NCI-H345 (cell line): ENCODE results near the gene TBC1D23.
"Not testable (repeated sequence)": the region's sequence is repeated elsewhere in the genome, so short reads cannot be mapped to it uniquely, and the experiment has no call there.

Source experiments
- DNase-seq: peaks from one replicate; lab custom pipeline; 2025; lab: John Stamatoyannopoulos, UW

Gene TBC1D23

DNA sequence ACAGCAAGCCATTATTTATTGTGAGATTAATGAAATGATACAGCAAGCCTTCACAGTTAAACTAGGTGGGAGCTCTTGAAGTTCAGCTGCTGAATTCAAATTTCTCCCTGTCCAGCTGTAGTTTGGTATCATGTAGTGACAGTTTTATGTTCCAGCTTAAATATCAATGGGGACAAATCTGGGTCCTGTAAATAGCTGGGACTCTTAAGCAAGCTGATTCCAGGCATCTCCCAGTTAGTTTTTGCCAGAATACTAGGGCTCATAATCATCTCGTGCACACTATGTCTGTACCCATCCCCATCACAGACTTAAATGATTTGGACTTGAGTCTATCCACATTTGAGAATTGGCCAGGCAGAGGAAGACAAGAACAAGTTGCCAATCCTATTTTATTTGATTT lies 45.9 kb downstream of the TBC1D23 start:
- DNase-seq = no peak

DNA sequence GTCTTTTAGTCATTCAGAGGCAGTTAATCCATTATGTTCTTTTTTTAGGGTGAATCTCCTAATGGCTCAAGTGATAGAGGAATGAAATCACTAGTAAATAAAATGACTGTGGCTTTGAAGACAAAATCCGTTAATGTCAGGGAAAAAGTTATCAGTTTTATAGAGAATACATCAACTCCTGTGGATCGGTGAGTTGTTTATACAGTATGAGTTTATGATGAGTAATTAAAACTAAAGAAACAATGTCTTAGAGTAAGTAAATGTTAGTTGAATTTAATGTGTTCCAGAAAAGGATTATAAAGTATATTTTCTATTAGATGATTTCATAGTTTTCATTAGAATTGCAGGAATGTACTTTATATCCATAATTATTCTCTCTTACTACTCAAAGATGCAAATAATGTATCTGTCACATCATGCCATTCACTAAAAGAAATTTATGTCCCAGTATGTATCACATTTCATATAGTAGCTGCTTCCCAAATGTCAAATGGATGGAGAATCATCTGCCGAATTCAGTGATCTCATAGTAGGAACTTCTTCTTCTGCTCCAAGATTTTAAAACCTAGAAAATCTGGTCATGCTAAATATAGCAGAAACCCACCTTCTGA lies 49.7 kb downstream of the TBC1D23 start:
- DNase-seq = no peak

GRCh38 chr3:100311011-100311410 lies 50.2 kb downstream of the TBC1D23 start:
- no peak for DNase-seq

GRCh38 chr3:100316641-100317069 lies 55.9 kb downstream of the TBC1D23 start:
- no peak for DNase-seq

DNA sequence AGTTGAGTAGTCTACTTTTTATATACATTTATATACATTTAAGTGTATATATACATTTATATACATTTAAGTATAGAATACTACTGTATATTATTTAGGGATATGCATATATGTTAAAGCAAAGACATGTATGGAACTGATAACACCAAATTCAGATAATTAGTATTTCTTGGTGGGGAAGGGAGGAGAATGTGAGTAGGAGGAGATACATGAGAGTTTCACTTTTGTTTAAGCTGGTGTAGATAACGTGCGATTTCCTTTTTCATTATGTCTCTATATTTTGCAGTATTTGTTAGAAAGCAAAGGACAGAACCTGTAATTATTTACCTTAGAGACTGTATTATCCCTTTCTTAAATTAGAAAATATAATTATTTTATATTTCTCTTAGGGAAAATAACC lies 57.1 kb downstream of the TBC1D23 start:
- no peak for DNase-seq

- no peak for DNase-seq
Observed at GRCh38 chr3:100319951-100320350, 59.2 kb downstream of the TBC1D23 start.

DNA sequence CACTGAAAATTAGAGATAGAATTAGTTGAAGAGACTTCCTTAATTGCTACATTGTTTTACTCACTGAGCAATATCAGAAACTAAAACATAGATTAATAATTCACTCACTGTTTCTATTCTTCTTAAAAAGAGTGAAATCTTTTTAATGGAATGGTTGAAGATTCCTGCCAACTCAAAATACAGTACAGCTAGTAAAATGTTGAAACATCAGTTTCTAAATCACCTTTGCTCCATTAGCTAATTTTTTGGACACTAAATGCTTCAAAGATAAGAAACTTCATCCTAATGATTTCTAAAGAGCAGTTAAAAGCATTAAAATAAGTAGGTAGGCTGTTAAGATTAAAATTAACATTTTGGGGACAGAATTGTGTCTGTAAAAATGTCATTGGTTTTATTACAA lies 63.3 kb downstream of the TBC1D23 start:
- DNase-seq = no peak

DNA sequence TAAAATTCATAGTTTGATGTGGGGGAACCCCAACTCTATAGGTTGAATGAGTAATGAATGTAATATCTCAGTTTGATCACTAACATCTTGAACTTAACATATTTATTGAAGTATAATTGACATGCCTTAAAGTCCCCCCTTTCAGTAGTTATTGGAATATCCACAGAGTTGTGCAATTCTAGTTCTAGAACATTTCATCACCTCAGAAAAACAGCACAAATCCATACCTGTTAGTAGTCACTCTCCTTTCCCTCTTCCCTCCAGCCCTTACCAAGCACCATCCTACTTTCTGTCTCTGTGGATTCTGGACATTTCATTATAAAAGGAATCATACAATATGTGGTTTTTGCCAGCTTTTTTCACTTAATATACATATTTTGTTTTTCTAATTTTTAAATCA lies 65.0 kb downstream of the TBC1D23 start:
- no peak for DNase-seq

GRCh38 chr3:100327377-100327776 lies 66.6 kb downstream of the TBC1D23 start:
- DNase-seq = not testable (repeated sequence)

- peak; percentile 7 for DNase-seq
Observed at GRCh38 chr3:100329800-100330489, 69.2 kb downstream of the TBC1D23 start.

GRCh38 chr3:100330651-100331050 lies 69.9 kb downstream of the TBC1D23 start:
- DNase-seq = no peak

DNA sequence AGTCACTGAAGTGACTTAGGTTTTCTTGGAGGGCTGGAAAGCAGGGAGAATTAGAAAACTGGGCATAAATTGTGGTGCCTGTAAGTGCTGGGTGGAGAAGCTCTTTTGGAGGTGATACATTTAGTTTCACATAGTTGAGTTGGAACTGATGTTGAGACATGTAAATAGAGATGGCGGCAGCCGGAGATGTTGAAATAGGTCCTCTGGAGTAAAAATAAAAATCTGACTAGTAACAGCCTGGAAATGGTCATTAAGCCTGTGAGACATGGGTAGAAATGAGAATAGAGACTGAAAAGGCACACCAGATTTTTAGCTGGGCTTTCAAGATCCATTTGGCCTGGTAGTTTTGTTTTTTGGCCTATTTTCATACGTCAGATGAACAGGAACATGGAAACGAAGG lies 70.9 kb downstream of the TBC1D23 start:
- no peak for DNase-seq

DNA sequence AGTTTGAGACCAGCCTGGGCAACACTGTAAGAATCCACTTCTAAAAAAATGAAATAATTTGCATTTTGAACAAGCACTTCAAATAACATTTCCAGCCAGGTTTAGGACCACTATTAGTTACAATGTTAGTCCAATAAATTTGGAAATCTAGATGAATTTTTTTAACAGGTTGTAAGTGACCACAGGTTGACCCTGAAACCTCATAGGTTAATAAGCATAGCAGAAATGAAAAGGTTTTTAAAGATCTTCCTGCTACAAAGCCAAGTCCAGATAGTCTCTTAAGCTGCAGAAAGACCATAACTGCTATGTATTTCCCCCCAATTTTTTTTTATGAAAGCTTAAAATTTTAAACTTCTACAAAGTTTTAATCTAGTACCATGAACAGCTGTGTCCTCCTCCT lies 72.3 kb downstream of the TBC1D23 start:
- no peak for DNase-seq

DNA sequence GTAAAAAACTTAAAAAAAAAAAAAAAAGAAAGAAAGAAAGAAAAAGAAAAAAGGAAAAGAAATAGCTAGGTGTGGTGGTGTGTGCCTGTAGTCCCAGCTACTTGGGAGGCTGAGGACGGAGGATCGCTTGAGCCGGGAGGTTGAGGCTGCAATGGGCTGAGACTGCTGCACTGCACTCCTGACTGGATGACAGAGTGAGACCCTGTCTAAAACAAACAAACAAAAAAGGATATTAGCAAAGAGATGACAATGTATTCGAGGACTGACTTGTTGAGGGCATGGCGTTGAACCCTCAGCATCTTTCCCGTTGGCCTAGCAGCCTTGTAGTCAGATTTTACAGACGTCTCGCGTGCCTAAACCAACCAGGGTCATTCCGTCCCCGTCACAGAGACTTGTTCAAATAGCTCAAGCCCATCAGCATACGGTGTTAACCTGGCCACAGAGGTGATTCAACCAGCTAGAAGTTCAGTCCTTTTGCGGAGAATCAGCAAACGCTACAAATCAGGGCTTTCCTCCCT lies 73.2 kb downstream of the TBC1D23 start:
- peak; percentile 35 for DNase-seq

DNA sequence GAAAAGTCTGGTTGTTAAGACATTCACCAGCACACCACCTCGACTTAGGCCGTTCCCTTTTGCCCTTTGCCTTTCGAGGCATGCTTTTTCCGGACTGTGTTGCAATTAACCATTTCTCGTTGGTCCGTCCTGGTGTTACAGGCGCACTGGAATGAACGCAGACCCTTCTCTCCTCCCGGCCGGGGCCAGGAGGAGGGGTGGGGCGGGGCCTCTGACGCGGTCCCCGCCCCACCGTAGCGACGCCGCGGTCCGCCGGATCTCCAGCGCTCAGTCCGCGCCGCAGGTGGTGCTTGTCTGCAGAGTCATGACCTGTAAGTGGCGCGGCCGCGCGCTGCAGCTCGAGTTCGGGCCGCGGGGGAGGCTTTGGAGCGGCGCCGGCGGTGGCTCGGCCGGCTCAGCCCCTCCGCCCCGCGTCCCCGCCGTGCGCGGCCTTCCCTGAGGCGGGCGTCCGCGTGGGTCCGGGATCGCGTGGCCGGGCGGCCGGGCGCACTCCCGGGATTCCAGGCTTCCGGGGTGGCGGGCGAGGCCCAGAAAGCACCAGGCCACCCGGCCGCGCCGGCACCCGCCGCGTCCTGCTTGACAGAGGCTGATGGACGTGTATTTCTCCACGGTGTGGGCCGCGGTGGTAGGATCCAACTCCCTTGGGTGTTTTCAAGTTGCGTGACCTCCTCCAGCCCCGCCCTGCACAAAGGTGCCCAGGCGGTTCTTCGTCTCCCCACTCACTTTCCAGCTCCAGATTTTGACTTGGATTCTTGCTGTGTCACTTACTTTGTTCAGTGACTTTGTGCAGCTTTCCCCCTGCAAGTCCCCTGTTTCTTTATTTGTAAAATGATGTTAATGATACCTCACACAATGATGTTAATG lies 73.9 kb downstream of the TBC1D23 start, which contains the start of gene NIT2:
TSS of gene NIT2 (plus strand) at position 270 of the 864 bp plus-strand sequence. CDS start at position 305, 35 bp downstream.
- DNase-seq = peak; percentile 70

DNA sequence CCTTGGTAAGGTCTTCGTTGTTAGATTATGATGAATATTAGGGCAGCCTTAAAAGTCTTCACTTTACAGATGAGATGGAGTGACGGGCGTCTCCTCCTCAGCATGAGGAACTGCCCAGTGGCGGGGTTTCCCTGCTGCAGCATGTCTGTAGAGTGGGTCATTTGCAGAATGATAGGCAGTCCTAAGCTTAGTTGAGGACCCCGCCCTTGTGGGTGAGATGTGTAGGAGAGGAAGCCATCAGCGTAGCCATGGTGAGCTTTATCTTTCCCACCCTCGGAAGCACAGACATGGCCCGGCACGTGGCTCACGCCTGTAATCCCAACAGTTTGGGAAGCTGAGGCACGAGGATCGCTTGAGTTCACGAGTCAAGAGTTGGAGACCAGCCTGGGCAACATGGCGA lies 74.6 kb downstream of the TBC1D23 start:
- DNase-seq = peak; percentile 15

DNA sequence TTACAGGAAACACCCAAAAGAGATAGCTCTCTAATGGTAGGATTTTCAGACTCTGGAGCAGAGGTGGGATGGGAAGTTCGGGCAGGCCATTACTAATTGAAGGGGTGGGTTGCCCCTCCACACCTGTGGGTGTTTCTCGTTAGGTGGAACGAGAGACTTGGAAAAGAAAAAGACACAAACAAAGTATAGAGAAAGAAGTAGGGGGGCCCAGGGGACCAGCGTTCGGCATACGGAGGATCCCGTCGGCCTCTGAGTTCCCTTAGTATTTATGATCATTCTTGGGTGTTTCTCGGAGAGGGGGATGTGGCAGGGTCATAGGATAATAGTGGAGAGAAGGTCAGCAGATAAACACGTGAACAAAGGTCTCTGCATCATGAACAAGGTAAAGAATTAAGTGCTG lies 75.4 kb downstream of the TBC1D23 start:
- DNase-seq = not testable (repeated sequence)

- DNase-seq = no peak
Observed at GRCh38 chr3:100338911-100339310, 78.1 kb downstream of the TBC1D23 start.

DNA sequence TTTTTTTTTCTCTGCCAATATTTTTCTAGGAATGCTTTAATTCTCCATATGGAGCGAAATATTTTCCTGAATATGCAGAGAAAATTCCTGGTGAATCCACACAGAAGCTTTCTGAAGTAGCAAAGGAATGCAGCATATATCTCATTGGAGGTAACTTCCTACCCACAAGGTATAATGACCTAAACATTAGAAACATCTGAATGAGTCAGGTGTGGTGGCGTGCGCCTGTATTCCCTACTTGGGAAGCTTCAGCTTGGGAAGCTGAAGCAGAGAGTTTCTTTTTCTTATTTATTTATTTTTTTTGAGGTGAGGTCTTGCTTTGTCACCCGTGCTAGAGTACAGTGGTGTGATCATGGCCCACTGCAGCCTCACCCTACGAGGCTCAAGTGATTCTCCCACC lies 79.0 kb downstream of the TBC1D23 start:
- DNase-seq = no peak

DNA sequence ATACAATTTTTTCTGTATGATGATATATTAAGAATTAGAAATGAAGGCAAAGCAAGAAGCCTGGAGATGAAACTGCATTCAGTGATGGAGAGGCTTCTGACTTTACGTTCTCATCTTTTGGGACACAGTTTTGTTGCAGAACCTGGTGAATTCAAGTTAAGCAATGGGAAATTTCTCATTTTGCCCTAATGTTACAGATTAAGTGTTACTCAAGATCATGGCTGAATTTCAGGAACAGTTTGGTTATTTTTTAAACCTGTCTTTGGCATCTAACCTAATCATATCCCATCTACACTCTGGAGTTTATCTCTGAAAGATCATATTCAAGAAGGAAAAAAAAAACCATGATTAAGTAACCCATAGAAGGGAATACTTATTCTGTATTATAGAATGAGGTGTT lies 79.7 kb downstream of the TBC1D23 start:
- no peak for DNase-seq

DNA sequence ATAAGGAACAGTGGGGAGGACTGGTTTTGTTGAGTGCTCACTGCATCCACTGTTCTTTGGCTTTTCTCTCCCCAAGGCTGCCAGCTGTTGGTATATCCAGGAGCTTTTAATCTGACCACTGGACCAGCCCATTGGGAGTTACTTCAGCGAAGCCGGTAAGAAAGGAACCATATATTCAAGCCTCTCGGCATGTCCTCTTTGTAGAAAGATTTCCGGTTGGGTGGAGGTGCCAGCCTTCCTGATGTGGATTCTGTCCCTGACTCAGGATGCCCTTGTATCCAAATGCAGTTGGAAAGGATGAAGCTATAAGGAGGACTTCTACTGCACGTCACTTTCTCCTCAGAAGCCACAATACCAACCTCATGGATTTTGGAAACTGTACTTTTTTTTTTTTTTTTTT lies 87.9 kb downstream of the TBC1D23 start:
- no peak for DNase-seq

- not testable (repeated sequence) for DNase-seq
Observed at GRCh38 chr3:100351770-100352169, 91.0 kb downstream of the TBC1D23 start.
